Mesothelial cell of epicardium (in vitro differentiated cells): ENCODE results near the gene HOXA10. TPM values are rescaled to one million over a fixed set of nuclear protein-coding genes. Genes with fewer than 3 reads are reported as not detected.

Experiments
- DNase-seq, 2 experiments: peaks; one replicate each; pipeline ENCODE4 v3.0.0; 2021; ENCODE audit warnings: low spot score in 2 of 2; ENCODE audit not compliant: unreplicated experiment in 2 of 2
- H3K27ac Mint-ChIP-seq: 2 replicates; pipeline ENCODE4 v1.8.0; 2021; ENCODE audit warnings: mixed read lengths
- H3K27me3 Mint-ChIP-seq: 2 replicates; pipeline ENCODE4 v1.8.0; 2021; ENCODE audit warnings: low read depth, mixed read lengths
- H3K36me3 Mint-ChIP-seq: 2 replicates; pipeline ENCODE4 v1.8.0; 2021; ENCODE audit warnings: mixed read lengths
- H3K4me1 Mint-ChIP-seq: 2 replicates; pipeline ENCODE4 v1.8.0; 2021; ENCODE audit warnings: mixed read lengths
- H3K4me3 Mint-ChIP-seq: 2 replicates; pipeline ENCODE4 v1.8.0; 2021; ENCODE audit warnings: mild to moderate bottlenecking, moderate library complexity, mixed read lengths
- H3K9me3 Mint-ChIP-seq: 2 replicates; pipeline ENCODE4 v1.8.0; 2021; ENCODE audit warnings: mixed read lengths
- total RNA-seq: library from RNA; stranded (reverse); gene quantifications from 3 replicates; pipeline ENCODE4 v1.2.1, GENCODE V29; 2021
- TF ChIP-seq, protein P1 (sequence below): fragments of 200-600 bp; sonication (generic); IDR thresholded peaks from one replicate; pipeline ENCODE4 v1.5.0; 2021; ENCODE audit warnings: antibody characterized with exemption; ENCODE audit not compliant: unreplicated experiment

HOXA10 gene
- total RNA-seq, 1 donor from 2014 or later = 14.4 TPM

DNA sequence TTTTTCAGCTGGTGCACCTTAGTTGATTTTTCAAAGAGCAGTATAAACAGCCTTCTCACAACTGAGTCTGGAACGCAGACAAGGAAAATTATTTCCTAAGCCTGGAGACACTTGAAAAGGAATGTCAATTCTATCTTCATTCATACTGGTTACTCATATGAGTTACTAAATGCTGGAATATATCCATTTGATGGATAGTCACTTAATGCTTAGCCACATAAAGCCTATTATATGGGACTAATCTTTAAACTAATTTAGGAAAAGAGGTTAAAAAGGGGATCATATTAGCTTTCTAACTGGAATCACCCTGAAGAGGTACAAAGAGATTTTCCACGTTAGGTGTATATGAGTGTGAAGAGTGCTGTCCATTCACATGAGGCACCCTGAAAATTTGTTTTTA, 41.9 kb downstream of the HOXA10 start:
- Mint-ChIP-seq H3K4me3 (peak overlapping the region; percentile 87), H3K4me1 (peaks cover 84% of the 10 kb centered on the region), H3K36me3 (peaks cover 14% of the 10 kb centered on the region), H3K27ac (peak overlapping the region; percentile 99), H3K27me3 (no peaks in the 10 kb centered on the region), H3K9me3 (no peaks in the 10 kb centered on the region)
- no peak for DNase-seq
- TF ChIP-seq, protein P1, sequence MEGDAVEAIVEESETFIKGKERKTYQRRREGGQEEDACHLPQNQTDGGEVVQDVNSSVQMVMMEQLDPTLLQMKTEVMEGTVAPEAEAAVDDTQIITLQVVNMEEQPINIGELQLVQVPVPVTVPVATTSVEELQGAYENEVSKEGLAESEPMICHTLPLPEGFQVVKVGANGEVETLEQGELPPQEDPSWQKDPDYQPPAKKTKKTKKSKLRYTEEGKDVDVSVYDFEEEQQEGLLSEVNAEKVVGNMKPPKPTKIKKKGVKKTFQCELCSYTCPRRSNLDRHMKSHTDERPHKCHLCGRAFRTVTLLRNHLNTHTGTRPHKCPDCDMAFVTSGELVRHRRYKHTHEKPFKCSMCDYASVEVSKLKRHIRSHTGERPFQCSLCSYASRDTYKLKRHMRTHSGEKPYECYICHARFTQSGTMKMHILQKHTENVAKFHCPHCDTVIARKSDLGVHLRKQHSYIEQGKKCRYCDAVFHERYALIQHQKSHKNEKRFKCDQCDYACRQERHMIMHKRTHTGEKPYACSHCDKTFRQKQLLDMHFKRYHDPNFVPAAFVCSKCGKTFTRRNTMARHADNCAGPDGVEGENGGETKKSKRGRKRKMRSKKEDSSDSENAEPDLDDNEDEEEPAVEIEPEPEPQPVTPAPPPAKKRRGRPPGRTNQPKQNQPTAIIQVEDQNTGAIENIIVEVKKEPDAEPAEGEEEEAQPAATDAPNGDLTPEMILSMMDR = no peak

DNA sequence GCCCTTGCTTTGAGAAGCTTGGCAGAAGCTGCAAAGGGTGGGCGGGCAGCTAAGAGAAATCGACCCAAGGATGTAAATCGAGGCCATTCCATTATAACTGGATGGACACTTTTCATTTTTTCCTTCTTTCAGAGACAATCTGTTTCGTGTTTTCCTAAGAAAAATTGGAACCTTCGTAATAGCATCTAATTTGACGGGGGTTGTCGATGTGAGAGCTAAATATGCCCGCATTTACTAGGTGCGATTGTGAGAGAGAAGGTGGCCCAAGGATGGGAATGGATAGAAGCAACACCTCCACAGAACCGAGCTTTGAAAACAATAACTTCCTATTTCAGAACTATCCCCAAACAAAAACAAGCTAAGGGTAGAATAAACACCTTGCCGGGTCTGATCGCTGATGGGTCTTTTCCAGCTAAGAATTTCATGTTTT, 42.7 kb downstream of the HOXA10 start:
- no peak for DNase-seq
- Mint-ChIP-seq H3K9me3 (no peaks in the 10 kb centered on the region), H3K4me1 (peaks cover 84% of the 10 kb centered on the region), H3K27ac (peak overlapping the region; percentile 99), H3K27me3 (no peaks in the 10 kb centered on the region), H3K4me3 (peak overlapping the region; percentile 87), H3K36me3 (peaks cover 14% of the 10 kb centered on the region)
- TF ChIP-seq, protein P1 = no peak

DNA sequence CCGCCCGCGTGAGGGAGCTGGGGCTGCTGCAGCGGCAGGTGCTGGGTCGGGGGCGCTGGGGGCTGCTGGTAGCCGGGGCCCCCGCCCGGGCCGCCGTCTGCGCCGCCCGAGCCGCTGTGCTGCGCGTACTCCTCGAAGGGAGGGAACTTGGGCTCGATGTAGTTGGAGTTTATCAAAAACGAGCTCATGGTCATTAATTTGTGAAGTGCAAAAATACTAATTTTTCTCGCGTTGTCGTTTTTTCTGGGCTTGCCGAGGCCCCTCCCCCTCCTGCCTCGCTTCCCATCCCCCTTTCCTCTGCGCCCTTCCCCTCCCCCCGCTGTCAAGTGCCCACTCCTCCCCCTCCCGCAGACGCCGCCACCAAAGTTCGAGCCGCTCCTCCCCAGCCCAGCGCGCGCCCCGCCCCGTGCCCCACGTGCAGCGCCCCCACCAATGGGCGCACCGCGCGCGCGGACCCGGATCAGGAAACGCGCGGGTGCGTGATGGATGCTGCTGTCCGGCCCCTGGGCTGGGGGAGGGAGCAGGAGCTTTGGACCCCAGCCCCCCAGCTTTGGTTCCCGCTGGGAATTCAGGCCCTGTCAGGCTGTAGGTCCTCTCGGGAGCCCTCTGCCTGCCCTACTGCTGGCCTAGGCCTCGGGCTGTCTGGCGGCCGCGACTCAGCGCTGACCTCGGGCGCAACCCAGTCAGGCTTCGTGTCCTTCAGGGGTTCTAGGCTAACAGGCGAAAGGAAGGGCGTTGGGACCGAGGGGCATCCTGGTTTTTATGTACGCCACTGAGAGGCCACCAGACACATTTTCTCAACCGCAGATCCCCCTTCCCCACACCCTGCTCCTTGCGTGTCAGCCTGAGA, 43.4 kb downstream of the HOXA10 start, which contains the start of gene HOXA4:
TSS of gene HOXA4 (minus strand) at position 218 of the 850 bp plus-strand sequence. CDS start at position 194, 24 bp downstream.
- peak within 1 kb of the TSS; percentile 100 for H3K27ac Mint-ChIP-seq
- no peaks in the 10 kb centered on the region for H3K9me3 Mint-ChIP-seq
- no peaks in the 10 kb centered on the region for H3K27me3 Mint-ChIP-seq
- H3K4me3 Mint-ChIP-seq = peak within 1 kb of the TSS; percentile 88
- peaks cover 14% of the 10 kb centered on the region for H3K36me3 Mint-ChIP-seq
- TF ChIP-seq, protein P1 = no peak
- H3K4me1 Mint-ChIP-seq = peaks cover 84% of the 10 kb centered on the region
- DNase-seq = peak; percentile 94

DNA sequence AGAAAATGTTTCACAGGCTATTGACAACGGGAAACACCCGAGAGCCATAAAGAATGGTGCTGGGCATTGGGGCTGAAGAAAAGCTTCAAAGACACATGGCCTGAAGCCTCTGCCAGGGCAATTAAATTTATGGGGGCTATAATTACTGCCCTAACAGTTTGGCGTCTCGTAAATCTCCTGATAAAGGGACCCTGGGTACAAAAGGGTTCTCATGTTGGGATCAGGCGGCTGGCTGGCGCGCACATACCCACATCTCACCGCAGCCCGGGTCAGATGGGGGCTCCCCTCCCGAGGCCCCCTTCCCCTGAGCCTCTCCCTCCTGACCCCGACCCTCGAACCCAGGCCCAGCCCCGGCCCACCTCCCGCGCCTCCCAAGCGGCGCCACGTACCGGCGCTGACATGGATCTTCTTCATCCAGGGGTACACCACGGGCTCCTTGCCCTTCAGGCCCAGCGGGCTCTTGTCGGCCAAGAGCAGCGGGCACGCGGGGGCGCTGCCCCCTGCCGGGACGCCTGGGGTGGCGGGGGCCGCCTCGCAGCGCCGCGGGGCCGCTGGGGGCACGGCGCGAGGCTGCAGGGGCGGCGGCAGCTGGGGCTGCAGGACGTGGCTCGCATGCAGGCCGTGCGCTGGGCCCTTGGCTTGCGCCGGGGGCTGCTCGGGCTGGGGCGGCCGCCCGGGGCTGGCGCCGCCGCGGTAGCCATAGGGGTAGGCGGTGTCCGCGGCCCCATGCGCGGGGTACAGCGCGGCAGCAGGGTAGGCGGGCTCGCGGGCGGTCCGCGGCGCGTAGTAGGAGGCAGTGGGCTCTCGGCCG, 44.2 kb downstream of the HOXA10 start:
- H3K4me1 Mint-ChIP-seq = peaks cover 84% of the 10 kb centered on the region
- H3K36me3 Mint-ChIP-seq = peaks cover 14% of the 10 kb centered on the region
- DNase-seq = peak in 1 of 2 experiments; percentile 64
- no peaks in the 10 kb centered on the region for H3K9me3 Mint-ChIP-seq
- H3K27me3 Mint-ChIP-seq = no peaks in the 10 kb centered on the region
- peak overlapping the region; percentile 100 for H3K27ac Mint-ChIP-seq
- H3K4me3 Mint-ChIP-seq = peak overlapping the region; percentile 88
- TF ChIP-seq, protein P1 = no peak

DNA sequence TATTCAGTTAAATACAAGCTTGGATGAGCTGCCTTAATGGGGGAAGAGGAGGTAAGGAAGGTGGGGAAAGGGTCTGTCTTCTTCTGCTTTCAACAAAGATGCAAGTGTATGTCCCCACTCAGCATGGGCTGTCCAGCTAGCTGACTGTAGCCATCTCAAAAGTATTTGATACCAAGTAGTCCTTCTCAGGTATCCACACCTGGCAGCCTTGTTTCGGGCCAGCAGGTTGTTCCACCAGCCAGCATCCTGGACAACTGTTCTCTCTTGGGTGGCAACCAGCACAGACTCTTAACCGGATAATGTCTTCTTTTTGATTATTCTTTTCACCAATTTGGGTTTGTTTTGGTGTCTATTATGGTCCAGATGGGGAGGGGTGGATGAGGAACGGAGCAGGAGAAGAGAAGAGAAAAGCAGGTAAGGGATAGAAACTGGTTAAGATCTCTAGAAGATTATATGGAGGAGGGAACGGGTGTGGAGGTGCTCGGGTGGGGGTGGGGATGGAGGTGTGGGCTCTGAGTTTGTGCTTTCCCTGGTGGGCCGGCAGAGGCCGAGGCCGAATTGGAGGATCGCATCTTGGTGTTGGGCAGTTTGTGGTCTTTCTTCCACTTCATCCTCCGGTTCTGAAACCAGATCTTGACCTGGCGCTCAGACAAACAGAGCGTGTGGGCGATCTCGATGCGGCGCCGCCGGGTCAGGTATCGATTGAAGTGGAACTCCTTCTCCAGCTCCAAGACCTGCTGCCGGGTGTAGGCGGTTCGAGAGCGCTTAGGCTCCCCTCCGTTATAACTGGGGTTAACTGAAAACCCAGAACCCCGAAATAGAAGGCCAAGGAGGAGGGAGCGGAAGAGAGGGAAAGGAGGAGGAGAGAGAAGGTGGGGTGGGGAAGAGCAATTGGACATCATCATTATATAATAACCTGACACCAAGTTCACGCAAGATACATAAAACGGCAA, 45.1 kb downstream of the HOXA10 start:
- peak overlapping the region; percentile 100 for H3K27ac Mint-ChIP-seq
- TF ChIP-seq, protein P1 = no peak
- peak in 1 of 2 experiments; percentile 49 for DNase-seq
- H3K4me3 Mint-ChIP-seq = peak overlapping the region; percentile 88
- H3K9me3 Mint-ChIP-seq = no peaks in the 10 kb centered on the region
- peaks cover 84% of the 10 kb centered on the region for H3K4me1 Mint-ChIP-seq
- H3K36me3 Mint-ChIP-seq = peaks cover 21% of the 10 kb centered on the region
- no peaks in the 10 kb centered on the region for H3K27me3 Mint-ChIP-seq
